ENCODE data around the gene CLDN24.

- TF ChIP-seq RAD21 (IDR thresholded peaks at IDR 0.05; ENCODE audit: low read depth): no peak
- no peak for TF ChIP-seq EP300 (IDR thresholded peaks at IDR 0.05; ENCODE audit: borderline replicate concordance)
- no peak for TF ChIP-seq TAF1 (IDR thresholded peaks at IDR 0.05; ENCODE audit: low read depth)
- TF ChIP-seq CREB1 (IDR thresholded peaks at IDR 0.05; ENCODE audit: low read depth): no peak
- TF ChIP-seq, protein P1, sequence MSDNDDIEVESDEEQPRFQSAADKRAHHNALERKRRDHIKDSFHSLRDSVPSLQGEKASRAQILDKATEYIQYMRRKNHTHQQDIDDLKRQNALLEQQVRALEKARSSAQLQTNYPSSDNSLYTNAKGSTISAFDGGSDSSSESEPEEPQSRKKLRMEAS (IDR thresholded peaks at IDR 0.05): no peak
- no peak for TF ChIP-seq NFIC (IDR thresholded peaks at IDR 0.05)
- no peak for TF ChIP-seq TCF12 (IDR thresholded peaks at IDR 0.05; ENCODE audit: low read depth)
- TF ChIP-seq YY1 (IDR thresholded peaks at IDR 0.05; ENCODE audit: low read depth): no peak
- TF ChIP-seq CEBPB (IDR thresholded peaks at IDR 0.05): no peak
- no peak for TF ChIP-seq EGR1 (IDR thresholded peaks at IDR 0.05)
- no peak for TF ChIP-seq USF1 (IDR thresholded peaks at IDR 0.05)
These were observed 39.8 kb upstream of the CLDN24 start for GRCh38 chr4:183362036-183362435.
